Gastroesophageal sphincter (tissue), 3 donors: ENCODE results near the gene SPATA6.

ENCODE experiments used
- CTCF ChIP-seq, 4 experiments: fragments of 200-600 bp in 2 of 4; fragments of 450-650 bp in 2 of 4; sonication (generic) in 1 of 4; IDR thresholded peaks; one replicate each; pipeline ENCODE4 v1.5.1; 2017 to 2019; ENCODE audit warnings: antibody characterized with exemption in 4 of 4, mild to moderate bottlenecking in 2 of 4, moderate library complexity in 2 of 4
- EP300 ChIP-seq: sonication (generic); formaldehyde crosslinking; IDR thresholded peaks from one replicate; pipeline ENCODE4 v1.6.1; 2017; ENCODE audit warnings: antibody characterized with exemption, mild to moderate bottlenecking
- POLR2AphosphoS5 ChIP-seq: sonication (generic); formaldehyde crosslinking; IDR thresholded peaks from one replicate; pipeline ENCODE4 v1.6.1; 2017; ENCODE audit warnings: antibody characterized with exemption

GRCh38 chr1:48246727-48247126 is 225.3 kb downstream of the SPATA6 start:
- TF ChIP-seq CTCF (IDR thresholded peaks at IDR 0.05): no peak
- no peak for TF ChIP-seq POLR2AphosphoS5
- TF ChIP-seq EP300: no peak
